Osteoblast (primary cell): ENCODE data around the gene KCTD2. TPM values are rescaled to one million over a fixed set of nuclear protein-coding genes. Genes with fewer than 3 reads are reported as not detected.

ENCODE experiments used
- DNase-seq: peaks from one replicate; pipeline ENCODE4 v3.0.0; 2011; ENCODE audit warnings: low spot score, mixed read lengths; ENCODE audit not compliant: insufficient read length; ENCODE audit errors: missing footprints
- H2AFZ ChIP-seq: 2 replicates; pipeline ENCODE4 v1.6.0; 2011; ENCODE audit warnings: mild to moderate bottlenecking, low read length
- H3K27ac ChIP-seq: 2 replicates; pipeline ENCODE4 v1.5.1; 2011; ENCODE audit warnings: mild to moderate bottlenecking, low read depth, low read length, moderate library complexity
- H3K27me3 ChIP-seq: 2 replicates; pipeline ENCODE4 v1.6.0; 2012; ENCODE audit warnings: mild to moderate bottlenecking, control low read depth, inconsistent platforms, low read length, moderate library complexity; ENCODE audit not compliant: insufficient read depth
- H3K36me3 ChIP-seq: 2 replicates; pipeline ENCODE4 v1.5.1; 2011; ENCODE audit warnings: mild to moderate bottlenecking, low read length, control low read depth, moderate library complexity; ENCODE audit not compliant: insufficient read depth
- H3K4me1 ChIP-seq: 2 replicates; pipeline ENCODE4 v1.5.1; 2011; ENCODE audit warnings: mild to moderate bottlenecking, low read length, control low read depth, moderate library complexity; ENCODE audit not compliant: insufficient read depth
- H3K4me2 ChIP-seq: 2 replicates; pipeline ENCODE4 v1.6.0; 2011; ENCODE audit warnings: mild to moderate bottlenecking, low read length; ENCODE audit not compliant: insufficient read depth
- H3K4me3 ChIP-seq: fragments of 200-600 bp; sonication (generic); 3 replicates; pipeline ENCODE4 v1.5.1; 2012; ENCODE audit warnings: mild to moderate bottlenecking, low read length, inconsistent platforms; ENCODE audit not compliant: insufficient read depth
- H3K79me2 ChIP-seq: 2 replicates; pipeline ENCODE4 v1.6.0; 2012; ENCODE audit warnings: mild to moderate bottlenecking, low read length, control low read depth, inconsistent platforms; ENCODE audit not compliant: insufficient read depth
- H3K9me3 ChIP-seq: 2 replicates; pipeline ENCODE4 v1.5.1; 2011; ENCODE audit warnings: low read depth, low read length, control low read depth
- H4K20me1 ChIP-seq: 2 replicates; pipeline ENCODE4 v1.6.0; 2012; ENCODE audit warnings: mild to moderate bottlenecking, low read length, control low read depth; ENCODE audit not compliant: insufficient read depth
- total RNA-seq: library from RNA; depleted of rRNA; stranded (reverse); fragments of >200 nt; gene quantifications from 2 replicates; pipeline ENCODE4 v1.2.3, GENCODE V29; 2012
- TF ChIP-seq, protein P1 (sequence below): IDR thresholded peaks from 2 replicates; pipeline ENCODE4 v1.5.1; 2011; ENCODE audit warnings: mild to moderate bottlenecking, low read depth, low read length, moderate library complexity; ENCODE audit errors: extremely low read depth

The KCTD2 gene
- total RNA-seq, 1 donor: 20.3 TPM

DNA sequence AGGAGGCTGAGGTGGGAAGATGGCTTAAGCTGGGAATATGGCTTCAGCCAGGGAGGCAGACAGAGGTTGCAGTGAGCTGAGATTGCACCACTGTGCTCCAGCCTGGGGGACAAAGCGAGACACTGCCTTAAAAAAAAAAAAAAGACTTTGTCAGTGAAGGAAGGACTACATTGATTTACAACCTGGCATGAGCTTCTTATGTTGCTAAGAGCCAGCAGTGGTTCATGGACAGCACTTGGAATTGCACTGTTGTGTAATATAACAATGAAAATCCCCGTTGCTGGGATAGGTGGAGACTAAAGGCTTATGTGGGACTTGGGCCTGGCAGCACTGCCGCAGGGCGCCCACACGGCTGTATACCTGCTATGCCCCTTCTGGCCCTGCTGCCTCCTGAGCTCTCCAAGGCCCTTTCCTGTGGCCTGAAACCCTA is 26.6 kb downstream of the KCTD2 start:
- no peaks in the 10 kb centered on the region for H3K79me2 ChIP-seq
- H2AFZ ChIP-seq: no peak overlapping the region
- H3K4me2 ChIP-seq: no peak overlapping the region
- H3K27me3 ChIP-seq: no peaks in the 10 kb centered on the region
- H3K4me3 ChIP-seq: no peak overlapping the region
- no peaks in the 10 kb centered on the region for H3K36me3 ChIP-seq
- DNase-seq: peak; percentile 25
- peaks cover 14% of the 10 kb centered on the region for H3K4me1 ChIP-seq
- H4K20me1 ChIP-seq: no peaks in the 10 kb centered on the region
- no peaks in the 10 kb centered on the region for H3K9me3 ChIP-seq
- TF ChIP-seq, protein P1, sequence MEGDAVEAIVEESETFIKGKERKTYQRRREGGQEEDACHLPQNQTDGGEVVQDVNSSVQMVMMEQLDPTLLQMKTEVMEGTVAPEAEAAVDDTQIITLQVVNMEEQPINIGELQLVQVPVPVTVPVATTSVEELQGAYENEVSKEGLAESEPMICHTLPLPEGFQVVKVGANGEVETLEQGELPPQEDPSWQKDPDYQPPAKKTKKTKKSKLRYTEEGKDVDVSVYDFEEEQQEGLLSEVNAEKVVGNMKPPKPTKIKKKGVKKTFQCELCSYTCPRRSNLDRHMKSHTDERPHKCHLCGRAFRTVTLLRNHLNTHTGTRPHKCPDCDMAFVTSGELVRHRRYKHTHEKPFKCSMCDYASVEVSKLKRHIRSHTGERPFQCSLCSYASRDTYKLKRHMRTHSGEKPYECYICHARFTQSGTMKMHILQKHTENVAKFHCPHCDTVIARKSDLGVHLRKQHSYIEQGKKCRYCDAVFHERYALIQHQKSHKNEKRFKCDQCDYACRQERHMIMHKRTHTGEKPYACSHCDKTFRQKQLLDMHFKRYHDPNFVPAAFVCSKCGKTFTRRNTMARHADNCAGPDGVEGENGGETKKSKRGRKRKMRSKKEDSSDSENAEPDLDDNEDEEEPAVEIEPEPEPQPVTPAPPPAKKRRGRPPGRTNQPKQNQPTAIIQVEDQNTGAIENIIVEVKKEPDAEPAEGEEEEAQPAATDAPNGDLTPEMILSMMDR: no peak
- H3K27ac ChIP-seq: no peak overlapping the region

DNA sequence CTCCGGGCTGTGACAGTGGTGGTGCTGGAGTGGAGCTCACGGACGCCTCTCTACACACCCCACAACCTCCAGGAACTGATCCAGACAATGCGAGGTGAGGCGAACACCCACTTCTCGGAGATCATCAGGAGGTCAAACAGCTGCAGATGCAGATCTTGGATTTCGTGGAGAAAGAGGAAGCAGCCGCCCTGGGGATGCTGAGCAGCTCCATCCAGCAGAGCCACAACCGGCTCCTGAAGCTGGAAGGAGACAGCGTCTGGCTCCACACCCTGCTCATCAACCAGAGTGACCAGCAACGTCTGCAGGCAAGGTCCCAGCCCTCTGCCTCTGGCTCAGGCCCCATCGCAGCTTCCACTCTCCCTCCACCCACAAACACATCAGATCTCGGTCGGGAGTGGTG is 27.5 kb downstream of the KCTD2 start:
- TF ChIP-seq, protein P1: no peak
- H3K9me3 ChIP-seq: no peaks in the 10 kb centered on the region
- peak; percentile 39 for DNase-seq
- H4K20me1 ChIP-seq: no peaks in the 10 kb centered on the region
- H3K27me3 ChIP-seq: no peaks in the 10 kb centered on the region
- no peak overlapping the region for H3K4me3 ChIP-seq
- no peak overlapping the region for H3K4me2 ChIP-seq
- no peak overlapping the region for H2AFZ ChIP-seq
- H3K4me1 ChIP-seq: peaks cover 23% of the 10 kb centered on the region
- H3K36me3 ChIP-seq: no peaks in the 10 kb centered on the region
- H3K79me2 ChIP-seq: no peaks in the 10 kb centered on the region
- no peak overlapping the region for H3K27ac ChIP-seq

DNA sequence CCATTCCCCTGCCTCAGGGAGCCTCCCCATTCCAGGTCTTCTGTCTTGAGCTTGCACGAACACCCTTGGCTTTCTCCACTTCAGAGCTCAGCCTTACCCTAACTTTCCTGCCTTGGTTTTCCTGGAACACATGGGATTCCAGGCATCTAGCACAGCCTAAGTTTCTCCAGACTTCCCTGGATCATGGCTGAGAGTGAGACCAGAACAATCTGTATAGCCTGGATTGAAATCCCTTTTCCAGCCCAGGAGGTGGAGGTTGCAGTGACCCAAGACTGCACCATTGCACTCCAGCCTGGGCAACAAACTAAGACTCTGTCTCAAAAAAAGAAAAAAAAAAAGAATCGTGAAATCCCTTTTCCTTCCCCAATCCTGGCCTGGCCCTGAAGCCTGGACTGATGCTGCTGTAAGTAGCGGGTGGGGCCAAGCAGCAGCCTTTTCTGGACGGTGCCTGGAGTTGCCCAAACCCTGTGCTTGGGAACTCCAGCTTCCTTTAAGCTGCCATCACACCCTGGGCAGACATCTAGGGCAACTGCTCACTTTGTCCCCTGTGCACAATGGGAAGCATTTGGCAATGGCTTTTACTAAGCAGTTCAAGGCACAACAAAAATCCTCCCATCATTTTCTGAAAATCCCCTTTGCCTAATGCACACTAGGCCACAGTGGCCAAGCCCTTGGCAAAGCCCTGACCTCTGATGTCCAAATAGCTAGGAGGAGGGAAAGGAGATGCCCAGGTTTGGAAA is 28.7 kb downstream of the KCTD2 start:
- TF ChIP-seq, protein P1: no peak
- Histone ChIP-seq H3K4me3 (no peak overlapping the region), H3K27me3 (no peaks in the 10 kb centered on the region), H4K20me1 (no peaks in the 10 kb centered on the region), H3K4me1 (peaks cover 28% of the 10 kb centered on the region), H3K4me2 (no peak overlapping the region), H3K27ac (no peak overlapping the region), H2AFZ (peak overlapping the region; percentile 1), H3K79me2 (no peaks in the 10 kb centered on the region), H3K36me3 (no peaks in the 10 kb centered on the region), H3K9me3 (no peaks in the 10 kb centered on the region)
- peak; percentile 87 for DNase-seq

DNA sequence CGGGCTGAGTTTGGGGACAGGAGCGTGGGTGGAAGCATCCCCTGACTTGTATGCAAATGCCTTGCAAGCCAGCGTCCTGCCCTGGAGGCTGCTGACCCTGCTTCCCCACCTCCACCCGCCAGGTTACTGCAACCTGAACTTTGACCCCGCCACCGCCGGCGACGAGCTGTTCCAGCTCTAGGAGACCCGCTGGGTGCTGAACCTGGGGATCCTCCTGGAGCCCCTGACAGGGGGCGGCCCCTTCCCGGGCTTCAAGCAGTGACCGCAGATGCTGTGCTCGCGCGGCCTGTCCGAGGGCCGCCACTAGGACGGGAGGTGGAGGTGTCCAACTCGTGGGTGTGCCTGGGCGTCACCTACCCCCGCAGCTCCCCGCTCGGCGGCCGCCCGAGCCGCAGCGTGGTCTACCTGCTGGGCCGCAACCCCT is 30.1 kb downstream of the KCTD2 start:
- H3K4me3 ChIP-seq: peak overlapping the region; percentile 33
- H3K36me3 ChIP-seq: no peaks in the 10 kb centered on the region
- DNase-seq: peak; percentile 49
- TF ChIP-seq, protein P1: no peak
- H3K27me3 ChIP-seq: no peaks in the 10 kb centered on the region
- peak overlapping the region; percentile 76 for H2AFZ ChIP-seq
- peak overlapping the region; percentile 64 for H3K4me2 ChIP-seq
- no peaks in the 10 kb centered on the region for H4K20me1 ChIP-seq
- no peaks in the 10 kb centered on the region for H3K9me3 ChIP-seq
- no peaks in the 10 kb centered on the region for H3K79me2 ChIP-seq
- peaks cover 35% of the 10 kb centered on the region for H3K4me1 ChIP-seq
- no peak overlapping the region for H3K27ac ChIP-seq
